Neural progenitor cell (in vitro differentiated cells): ENCODE data around the gene ZFP36L2.

Experiments used
- EZH2 ChIP-seq: fragments of 200-600 bp; sonication (generic); IDR thresholded peaks from 2 replicates; pipeline ENCODE4 v1.6.1; 2017; ENCODE audit warnings: antibody characterized with exemption, mild to moderate bottlenecking, moderate library complexity
- EZH2phosphoT487 ChIP-seq: fragments of 200-600 bp; sonication (generic); IDR thresholded peaks from 2 replicates; pipeline ENCODE4 v1.6.1; 2017; ENCODE audit warnings: antibody characterized with exemption
- TF ChIP-seq, protein P1 (sequence below): fragments of 200-600 bp; sonication (generic); IDR thresholded peaks from 2 replicates; pipeline ENCODE4 v1.5.1; 2017; ENCODE audit warnings: antibody characterized with exemption, mild to moderate bottlenecking

DNA sequence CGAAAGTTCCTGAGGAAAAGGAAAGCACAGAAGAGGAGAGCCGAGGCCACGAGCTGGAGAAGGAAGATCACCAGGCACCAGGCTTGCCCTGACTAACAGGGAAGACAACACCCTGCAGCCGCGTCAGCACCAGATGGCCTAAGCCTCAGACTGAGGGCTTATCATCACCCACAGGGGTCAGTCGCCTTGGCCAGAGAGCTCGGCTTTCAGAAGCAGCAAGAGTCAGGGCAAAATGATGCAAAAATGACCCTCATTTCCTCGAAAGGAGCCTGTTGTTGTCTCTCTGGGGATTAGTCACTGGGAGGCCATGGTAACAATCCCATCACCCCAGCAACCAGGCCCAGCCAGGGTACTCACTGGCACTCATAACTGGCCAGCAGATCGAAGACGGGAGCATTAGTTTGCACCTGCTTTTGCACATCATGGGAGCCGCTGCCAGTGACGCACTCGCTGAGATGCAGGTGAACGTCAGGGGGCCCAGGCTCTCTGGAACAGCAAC lies 42.7 kb upstream of the ZFP36L2 start:
- TF ChIP-seq, protein P1, sequence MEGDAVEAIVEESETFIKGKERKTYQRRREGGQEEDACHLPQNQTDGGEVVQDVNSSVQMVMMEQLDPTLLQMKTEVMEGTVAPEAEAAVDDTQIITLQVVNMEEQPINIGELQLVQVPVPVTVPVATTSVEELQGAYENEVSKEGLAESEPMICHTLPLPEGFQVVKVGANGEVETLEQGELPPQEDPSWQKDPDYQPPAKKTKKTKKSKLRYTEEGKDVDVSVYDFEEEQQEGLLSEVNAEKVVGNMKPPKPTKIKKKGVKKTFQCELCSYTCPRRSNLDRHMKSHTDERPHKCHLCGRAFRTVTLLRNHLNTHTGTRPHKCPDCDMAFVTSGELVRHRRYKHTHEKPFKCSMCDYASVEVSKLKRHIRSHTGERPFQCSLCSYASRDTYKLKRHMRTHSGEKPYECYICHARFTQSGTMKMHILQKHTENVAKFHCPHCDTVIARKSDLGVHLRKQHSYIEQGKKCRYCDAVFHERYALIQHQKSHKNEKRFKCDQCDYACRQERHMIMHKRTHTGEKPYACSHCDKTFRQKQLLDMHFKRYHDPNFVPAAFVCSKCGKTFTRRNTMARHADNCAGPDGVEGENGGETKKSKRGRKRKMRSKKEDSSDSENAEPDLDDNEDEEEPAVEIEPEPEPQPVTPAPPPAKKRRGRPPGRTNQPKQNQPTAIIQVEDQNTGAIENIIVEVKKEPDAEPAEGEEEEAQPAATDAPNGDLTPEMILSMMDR: no peak
- TF ChIP-seq EZH2 (no peak), EZH2phosphoT487 (no peak)
